Tibial nerve (tissue), 4 donors: ENCODE measurements around the gene MSI2. TPM values are rescaled to one million over a fixed set of nuclear protein-coding genes. Genes with fewer than 3 reads are reported as not detected.

ENCODE experiments used
- DNase-seq, 2 donors: peaks; one replicate each; pipeline ENCODE4 v3.0.0-alpha.2; 2019; ENCODE audit warnings: low spot score in 2 of 2
- H3K27ac ChIP-seq, 4 donors: fragments of 200-600 bp; sonication (generic) in 3 of 4; one replicate each; pipeline ENCODE4 v1.5.1; 2017 to 2019; ENCODE audit warnings: mild to moderate bottlenecking in 1 of 4
- H3K27me3 ChIP-seq, 2 donors: fragments of 200-600 bp; sonication (generic) in 1 of 2; one replicate each; pipeline versions ENCODE4 v1.5.1 to v1.6.0; 2017 to 2019
- H3K36me3 ChIP-seq, 3 donors: fragments of 200-600 bp; sonication (generic); one replicate each; pipeline ENCODE4 v1.5.1; 2018 to 2019
- H3K4me1 ChIP-seq, 4 donors: fragments of 200-600 bp; sonication (generic) in 3 of 4; one replicate each; pipeline ENCODE4 v1.5.1; 2017 to 2019
- H3K4me3 ChIP-seq, 4 donors: fragments of 200-600 bp; sonication (generic) in 3 of 4; one replicate each; pipeline ENCODE4 v1.5.1; 2017 to 2019; ENCODE audit warnings: mild to moderate bottlenecking in 1 of 4, moderate library complexity in 1 of 4
- H3K9me3 ChIP-seq, 4 donors: fragments of 200-600 bp; sonication (generic) in 3 of 4; one replicate each; pipeline ENCODE4 v1.5.1; 2017 to 2019
- EP300 ChIP-seq, 2 donors: sonication (generic); formaldehyde crosslinking; IDR thresholded peaks; one replicate each; pipeline ENCODE4 v1.6.1; 2017; ENCODE audit warnings: antibody characterized with exemption in 2 of 2, mild to moderate bottlenecking in 1 of 2
- POLR2A ChIP-seq, 2 donors: fragments of 450-650 bp; IDR thresholded peaks; one replicate each; pipeline ENCODE4 v1.6.1; 2017; ENCODE audit warnings: antibody characterized with exemption in 2 of 2, mild to moderate bottlenecking in 2 of 2, moderate library complexity in 2 of 2
- WGBS, 2 donors: methylation state at CpG; one replicate each; pipeline ENCODE4 v1.1.5; 2018; 5-methylcytosine and 5-hydroxymethylcytosine counted together
- total RNA-seq, 4 donors: library from RNA; depleted of rRNA; stranded (reverse); fragments of >200 nt; gene quantifications; one replicate each; pipeline ENCODE4 v1.1.0, GENCODE V29; 2016
- TF ChIP-seq, protein P1 (sequence below), 5 experiments: fragments of 200-600 bp in 3 of 5; fragments of 450-650 bp in 2 of 5; sonication (generic) in 3 of 5; IDR thresholded peaks; one replicate each; pipeline ENCODE4 v1.5.1; 2016 to 2019; ENCODE audit warnings: antibody characterized with exemption in 5 of 5, mild to moderate bottlenecking in 3 of 5, moderate library complexity in 2 of 5

Gene MSI2
- total RNA-seq, 4 donors from 2014 or later, result 11.5 to 18.3 (median 14.2) TPM

DNA sequence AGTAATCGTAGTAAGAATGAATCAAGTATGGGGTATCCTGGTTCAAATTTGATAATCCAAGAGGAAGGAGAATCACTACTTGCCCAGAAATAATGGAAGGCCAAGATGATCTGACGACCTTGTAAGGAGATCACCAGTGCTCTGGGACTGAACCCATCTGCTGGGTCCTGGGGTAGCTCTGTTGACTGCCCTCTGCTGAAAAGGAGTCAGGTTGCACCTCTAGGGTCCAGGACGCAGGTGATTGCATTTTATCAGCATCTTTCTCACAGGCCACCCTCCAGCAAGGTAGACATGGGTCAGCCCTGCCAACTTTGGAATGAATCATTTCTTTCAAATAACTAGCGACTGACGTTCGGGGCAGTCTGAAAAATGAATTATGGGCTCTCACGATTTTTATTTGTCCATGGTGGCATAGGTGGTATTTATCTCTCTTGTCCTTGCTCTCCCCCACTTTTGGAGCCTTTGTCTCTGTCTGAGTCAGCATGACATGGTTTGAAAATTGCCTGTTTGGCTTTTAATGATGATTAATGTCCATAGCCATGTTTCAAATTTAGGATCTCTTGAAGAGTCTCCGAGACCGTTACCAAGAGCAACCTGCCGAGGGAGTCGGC lies 163.7 kb downstream of the MSI2 start:
- no peaks in the 10 kb centered on the region for H3K4me1 ChIP-seq
- H3K27ac ChIP-seq, result no peak overlapping the region
- no peaks in the 10 kb centered on the region for H3K36me3 ChIP-seq
- TF ChIP-seq, protein P1, sequence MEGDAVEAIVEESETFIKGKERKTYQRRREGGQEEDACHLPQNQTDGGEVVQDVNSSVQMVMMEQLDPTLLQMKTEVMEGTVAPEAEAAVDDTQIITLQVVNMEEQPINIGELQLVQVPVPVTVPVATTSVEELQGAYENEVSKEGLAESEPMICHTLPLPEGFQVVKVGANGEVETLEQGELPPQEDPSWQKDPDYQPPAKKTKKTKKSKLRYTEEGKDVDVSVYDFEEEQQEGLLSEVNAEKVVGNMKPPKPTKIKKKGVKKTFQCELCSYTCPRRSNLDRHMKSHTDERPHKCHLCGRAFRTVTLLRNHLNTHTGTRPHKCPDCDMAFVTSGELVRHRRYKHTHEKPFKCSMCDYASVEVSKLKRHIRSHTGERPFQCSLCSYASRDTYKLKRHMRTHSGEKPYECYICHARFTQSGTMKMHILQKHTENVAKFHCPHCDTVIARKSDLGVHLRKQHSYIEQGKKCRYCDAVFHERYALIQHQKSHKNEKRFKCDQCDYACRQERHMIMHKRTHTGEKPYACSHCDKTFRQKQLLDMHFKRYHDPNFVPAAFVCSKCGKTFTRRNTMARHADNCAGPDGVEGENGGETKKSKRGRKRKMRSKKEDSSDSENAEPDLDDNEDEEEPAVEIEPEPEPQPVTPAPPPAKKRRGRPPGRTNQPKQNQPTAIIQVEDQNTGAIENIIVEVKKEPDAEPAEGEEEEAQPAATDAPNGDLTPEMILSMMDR (IDR thresholded peaks at IDR 0.05), result no peak
- 92% methylated on average over 11 of the region's 11 CpGs for WGBS, 2 donors
- H3K4me3 ChIP-seq, result no peak overlapping the region
- DNase-seq, result no peak
- H3K9me3 ChIP-seq, result no peaks in the 10 kb centered on the region
- no peaks in the 10 kb centered on the region for H3K27me3 ChIP-seq

DNA sequence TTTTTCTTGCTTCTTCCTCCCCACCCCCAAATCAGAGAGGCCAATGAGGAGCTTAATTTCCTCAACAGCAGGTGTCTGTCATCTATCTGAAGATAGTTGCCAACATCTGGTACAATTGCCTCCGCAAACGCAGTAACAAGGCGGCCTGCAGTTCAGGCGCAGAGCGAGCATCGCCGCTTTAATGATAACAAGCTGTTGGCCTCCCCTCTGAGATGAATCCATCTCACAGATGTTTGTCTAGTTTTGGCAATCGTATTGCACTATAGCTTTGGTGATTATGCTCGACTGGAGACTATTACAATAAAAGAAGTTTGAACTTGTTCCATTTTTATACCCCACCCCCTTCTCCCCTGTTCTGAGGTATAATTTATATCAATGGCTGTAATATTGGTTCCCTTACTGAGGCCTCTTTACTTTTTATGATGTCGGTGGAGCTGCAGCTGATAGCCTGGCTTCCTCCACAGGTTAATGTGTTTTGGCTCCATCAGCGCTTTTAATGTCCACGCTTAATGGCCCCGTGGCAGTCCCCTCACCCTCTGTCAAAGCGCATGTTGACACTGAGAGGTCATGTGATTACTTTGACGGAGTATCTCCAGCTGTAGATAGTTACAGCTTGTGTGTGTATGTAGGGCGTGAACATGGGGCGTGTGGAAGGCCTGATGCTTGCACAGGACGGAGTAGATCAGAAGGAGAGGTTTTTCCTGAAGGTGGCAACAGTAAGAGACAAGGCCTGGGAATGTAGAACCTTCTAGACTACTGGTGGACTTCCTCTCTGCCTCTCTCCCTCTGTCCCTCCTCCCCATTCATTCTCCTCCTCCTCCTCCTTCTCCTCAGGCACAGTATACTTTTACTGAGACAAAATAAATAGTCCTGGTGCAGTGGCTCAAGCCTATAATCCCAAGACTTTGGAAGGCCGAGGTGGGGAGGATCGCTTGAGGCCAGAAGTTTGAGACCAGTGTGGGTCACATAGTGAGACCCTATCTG lies 164.7 kb downstream of the MSI2 start:
- WGBS, 2 donors, result 79 to 83% methylated on average over 20 of the region's 20 CpGs
- no peaks in the 10 kb centered on the region for H3K27me3 ChIP-seq
- TF ChIP-seq, protein P1 (IDR thresholded peaks at IDR 0.05), result no peak
- TF ChIP-seq EP300 (IDR thresholded peaks at IDR 0.05) (no peak), POLR2A (IDR thresholded peaks at IDR 0.05) (no peak)
- no peak for DNase-seq
- H3K4me3 ChIP-seq, result no peak overlapping the region
- no peaks in the 10 kb centered on the region for H3K4me1 ChIP-seq
- no peaks in the 10 kb centered on the region for H3K9me3 ChIP-seq
- no peaks in the 10 kb centered on the region for H3K36me3 ChIP-seq
- no peak overlapping the region for H3K27ac ChIP-seq

DNA sequence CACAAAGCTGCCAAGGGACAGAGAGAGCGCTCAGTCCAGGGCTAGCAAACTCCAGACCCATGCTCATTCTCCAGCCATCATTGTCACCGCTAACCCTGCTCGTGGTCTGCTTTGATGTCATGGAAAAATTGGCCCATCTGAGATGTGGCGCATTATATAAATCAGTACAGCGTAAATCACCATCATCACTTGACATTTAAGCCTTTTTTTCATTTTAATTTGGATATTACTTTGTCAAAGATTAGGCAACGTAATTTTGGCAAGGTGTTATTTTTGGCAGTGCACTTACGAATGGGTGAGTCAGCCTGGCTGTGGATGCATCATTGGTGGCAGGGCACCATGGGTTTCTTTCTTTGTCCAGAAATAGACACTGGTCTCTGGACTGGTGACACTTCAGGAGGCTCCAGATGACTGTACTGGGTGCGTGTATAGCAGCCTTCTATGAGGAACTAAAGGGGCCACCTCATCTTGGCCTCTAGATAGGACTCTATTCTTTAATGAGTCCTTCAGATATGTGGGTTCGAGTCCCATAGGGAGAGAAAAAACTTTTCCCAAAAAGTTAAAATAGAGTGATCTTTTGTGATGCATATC lies 166.3 kb downstream of the MSI2 start:
- no peaks in the 10 kb centered on the region for H3K9me3 ChIP-seq
- H3K27ac ChIP-seq, result no peak overlapping the region
- H3K36me3 ChIP-seq, result no peaks in the 10 kb centered on the region
- WGBS, 2 donors, result 84 to 86% methylated on average over 9 of the region's 9 CpGs
- no peak overlapping the region for H3K4me3 ChIP-seq
- H3K4me1 ChIP-seq, result no peaks in the 10 kb centered on the region
- no peaks in the 10 kb centered on the region for H3K27me3 ChIP-seq
- DNase-seq, result no peak
- TF ChIP-seq EP300 (IDR thresholded peaks at IDR 0.05), result no peak

DNA sequence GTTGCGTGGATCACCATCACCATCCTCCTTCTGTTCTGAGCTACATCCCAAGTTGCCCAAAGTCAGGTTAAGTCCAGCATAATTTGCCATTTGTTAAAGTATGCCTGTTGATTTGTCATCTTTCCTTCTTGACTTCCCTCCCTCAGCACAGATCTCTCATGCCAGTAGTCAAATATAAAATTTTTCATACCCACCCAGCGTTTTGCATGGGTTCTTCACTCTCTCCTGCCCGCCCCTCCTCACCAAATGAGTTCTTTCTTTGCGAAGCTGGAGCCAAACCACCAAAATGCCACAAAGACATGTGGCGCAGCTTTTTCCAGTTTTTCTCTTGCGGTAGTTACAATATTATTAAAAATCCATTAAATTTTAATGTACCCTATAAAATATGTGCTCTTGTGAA lies 167.2 kb downstream of the MSI2 start:
- 75% methylated on average over 6 of the region's 6 CpGs for WGBS, 2 donors
- H3K4me3 ChIP-seq, result no peak overlapping the region
- no peak for DNase-seq

DNA sequence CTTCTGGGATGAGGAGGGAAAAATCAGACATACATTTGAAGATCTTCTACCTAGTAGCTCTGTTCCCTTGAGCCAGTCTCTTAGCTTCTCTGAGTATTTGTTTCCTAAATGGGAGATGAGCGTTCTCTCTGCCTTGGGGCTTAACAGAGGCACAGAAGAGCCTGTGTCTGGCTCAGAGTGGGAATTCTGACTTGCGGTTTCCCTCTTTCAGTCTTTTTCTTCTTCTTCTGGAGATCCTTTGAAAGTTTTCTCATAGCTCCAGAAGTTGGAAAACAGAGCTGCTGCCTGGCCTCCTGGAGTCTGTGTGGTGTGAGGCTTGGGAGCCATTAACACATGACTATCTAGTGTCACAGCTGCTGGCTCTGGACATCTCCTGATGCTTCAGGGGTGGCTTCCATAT lies 167.9 kb downstream of the MSI2 start:
- 75 to 100% methylated on average over 2 of the region's 2 CpGs for whole genome bisulfite sequencing, 2 donors
- Histone ChIP-seq H3K4me3 (no peak overlapping the region), H3K27me3 (no peaks in the 10 kb centered on the region), H3K27ac (no peak overlapping the region), H3K4me1 (no peaks in the 10 kb centered on the region), H3K36me3 (no peaks in the 10 kb centered on the region), H3K9me3 (no peaks in the 10 kb centered on the region)
- no peak for DNase-seq
- TF ChIP-seq, protein P1 (IDR thresholded peaks at IDR 0.05), result no peak
- no peak for TF ChIP-seq EP300 (IDR thresholded peaks at IDR 0.05)
- no peak for TF ChIP-seq POLR2A (IDR thresholded peaks at IDR 0.05)

More for the DNA sequence above, 167.2 kb downstream of the MSI2 start:
- TF ChIP-seq POLR2A (IDR thresholded peaks at IDR 0.05) (no peak), EP300 (IDR thresholded peaks at IDR 0.05) (no peak)
- TF ChIP-seq, protein P1 (IDR thresholded peaks at IDR 0.05), result no peak
- Histone ChIP-seq H3K27ac (no peak overlapping the region), H3K4me1 (no peaks in the 10 kb centered on the region), H3K36me3 (no peaks in the 10 kb centered on the region), H3K27me3 (no peaks in the 10 kb centered on the region), H3K9me3 (no peaks in the 10 kb centered on the region)
